Fibroblast of skin of right biceps (primary cell): Measurements from ENCODE around the gene XYLT1.
"Not testable (repeated sequence)": the region's sequence is repeated elsewhere in the genome, so short reads cannot be mapped to it uniquely, and the experiment has no call there.

Experiments used
- DNase-seq: peaks from one replicate; pipeline ENCODE4 v3.0.0-alpha.2; 2013

XYLT1 gene

GRCh38 chr16:17328932-17329331, 141.8 kb downstream of the XYLT1 start:
- no peak for DNase-seq

- DNase-seq: peak; percentile 46
Observed at GRCh38 chr16:17327664-17328335, 143.0 kb downstream of the XYLT1 start.

- no peak for DNase-seq
Observed at GRCh38 chr16:17325476-17326143, 145.2 kb downstream of the XYLT1 start.

- DNase-seq: peak; percentile 42
Observed at GRCh38 chr16:17324451-17324850, 146.3 kb downstream of the XYLT1 start.

- DNase-seq: no peak
Observed at GRCh38 chr16:17323171-17323570, 147.6 kb downstream of the XYLT1 start.

- DNase-seq: no peak
Observed at GRCh38 chr16:17321824-17322223, 148.9 kb downstream of the XYLT1 start.

- DNase-seq: no peak
Observed at GRCh38 chr16:17320009-17320408, 150.8 kb downstream of the XYLT1 start.

GRCh38 chr16:17318238-17318637, 152.5 kb downstream of the XYLT1 start:
- DNase-seq: peak; percentile 68

GRCh38 chr16:17316005-17316404, 154.8 kb downstream of the XYLT1 start:
- no peak for DNase-seq

- peak; percentile 38 for DNase-seq
Observed at GRCh38 chr16:17313793-17314547, 156.8 kb downstream of the XYLT1 start.

GRCh38 chr16:17313085-17313611, 157.6 kb downstream of the XYLT1 start:
- peak; percentile 83 for DNase-seq

GRCh38 chr16:17312094-17312710, 158.6 kb downstream of the XYLT1 start:
- no peak for DNase-seq

GRCh38 chr16:17311333-17312093, 159.2 kb downstream of the XYLT1 start:
- no peak for DNase-seq

GRCh38 chr16:17309510-17309909, 161.2 kb downstream of the XYLT1 start:
- DNase-seq: no peak

GRCh38 chr16:17308186-17308585, 162.6 kb downstream of the XYLT1 start:
- no peak for DNase-seq

GRCh38 chr16:17307504-17307903, 163.3 kb downstream of the XYLT1 start:
- DNase-seq: no peak

GRCh38 chr16:17306745-17307144, 164.0 kb downstream of the XYLT1 start:
- DNase-seq: no peak

GRCh38 chr16:17306211-17306610, 164.5 kb downstream of the XYLT1 start:
- not testable (repeated sequence) for DNase-seq

GRCh38 chr16:17305694-17306093, 165.1 kb downstream of the XYLT1 start:
- no peak for DNase-seq

GRCh38 chr16:17304491-17305119, 166.2 kb downstream of the XYLT1 start:
- no peak for DNase-seq

- DNase-seq: no peak
Observed at GRCh38 chr16:17304106-17304490, 166.7 kb downstream of the XYLT1 start.

- no peak for DNase-seq
Observed at GRCh38 chr16:17303101-17303500, 167.7 kb downstream of the XYLT1 start.
